Muscle of arm (tissue), 12 donors: ENCODE results near the gene TIMD4. TPM values are rescaled to one million over a fixed set of nuclear protein-coding genes. Genes with fewer than 3 reads are reported as not detected.

Experiments used
- polyA plus RNA-seq, 12 donors: library from polyadenylated mRNA; unstranded; fragments of 120-200 nt; gene quantifications; one replicate each; pipeline ENCODE4 v1.2.1, GENCODE V29; 2013; ENCODE audit not compliant: insufficient read length in 12 of 12

TIMD4 gene
- polyA plus RNA-seq, 12 donors = 0.88 to 19.3 (median 2.6) TPM; not detected in 1

Other genes with a start within 250 kb of the TIMD4 start
- under 1 TPM in 3 of 12 donors, not detected in 9; 0.09 to 0.17 (median 0.15) TPM for gene PPP1R2B, start 112.9 kb downstream of the TIMD4 start, polyA plus RNA-seq
- 10 to 100 TPM in 1 of 12 donors, 1 to 10 TPM in 1, under 1 TPM in 6, not detected in 4; 0.14 to 12.8 (median 0.35) TPM for gene HAVCR1, start 95.9 kb upstream of the TIMD4 start, polyA plus RNA-seq
- 1 to 10 TPM in 11 of 12 donors, not detected in 1; 1.2 to 4.7 (median 1.8) TPM for gene HAVCR2, start 145.8 kb upstream of the TIMD4 start, polyA plus RNA-seq
- gene MED7, start 179.6 kb upstream of the TIMD4 start, polyA plus RNA-seq = 10 to 100 TPM in 11 of 12 donors, not detected in 1; 11.2 to 27.4 (median 13.8) TPM
- not detected for gene GARIN3, start 203.0 kb upstream of the TIMD4 start, polyA plus RNA-seq
- gene ITK, start 217.6 kb upstream of the TIMD4 start, polyA plus RNA-seq = 1 to 10 TPM in 1 of 12 donors, under 1 TPM in 8, not detected in 3; 0.15 to 1.4 (median 0.28) TPM